Prostate gland (tissue), 2 donors: ENCODE data around the gene COMT. TPM values are rescaled to one million over a fixed set of nuclear protein-coding genes. Genes with fewer than 3 reads are reported as not detected.

Experiments
- DNase-seq: peaks from one replicate; pipeline ENCODE4 v3.0.0-alpha.2; 2019; ENCODE audit warnings: low spot score
- H3K27ac ChIP-seq, 2 donors: fragments of 200-600 bp; sonication (generic); 2 replicates each; pipeline ENCODE4 v1.5.1; 2017 to 2019
- H3K27me3 ChIP-seq: fragments of 200-600 bp; sonication (generic); replicated peaks from 2 replicates; pipeline ENCODE4 v1.5.1; 2019; ENCODE audit not compliant: insufficient read depth
- H3K36me3 ChIP-seq, 2 donors: fragments of 200-600 bp; sonication (generic); 1 replicate in 1 of 2; 2 replicates in 1 of 2; pipeline versions ENCODE4 v1.5.1 to v1.8.1; 2017 to 2019
- H3K4me1 ChIP-seq: fragments of 200-600 bp; sonication (generic); replicated peaks from 2 replicates; pipeline ENCODE4 v1.5.1; 2019
- H3K4me3 ChIP-seq, 2 donors: fragments of 200-600 bp; sonication (generic); 2 replicates each; pipeline ENCODE4 v1.5.1; 2017 to 2019
- H3K9me3 ChIP-seq: fragments of 200-600 bp; sonication (generic); 2 replicates; pipeline ENCODE4 v1.5.1; 2017
- POLR2A ChIP-seq: fragments of 450-650 bp; IDR thresholded peaks from one replicate; pipeline ENCODE4 v1.6.1; 2016; ENCODE audit warnings: antibody characterized with exemption, mild to moderate bottlenecking
- POLR2AphosphoS5 ChIP-seq: sonication (generic); formaldehyde crosslinking; IDR thresholded peaks from one replicate; pipeline ENCODE4 v1.6.1; 2017; ENCODE audit warnings: antibody characterized with exemption
- WGBS: methylation state at CpG from one replicate; pipeline ENCODE4 v1.1.5; 2018; 5-methylcytosine and 5-hydroxymethylcytosine counted together
- intact Hi-C: fragments of 100-400 bp; cut with DNase I; formaldehyde crosslinking; loops from one replicate; pipeline ENCODE4 v1.14.2; 2022
- total RNA-seq, 2 donors: library from RNA; depleted of rRNA; stranded (reverse); fragments of >200 nt; gene quantifications; one replicate each; pipeline ENCODE4 v1.1.0, GENCODE V29; 2016
- TF ChIP-seq, protein P1 (sequence below), 4 experiments: fragments of 200-600 bp in 2 of 4; fragments of 450-650 bp in 2 of 4; sonication (generic) in 2 of 4; IDR thresholded peaks; 1 replicate in 3 of 4; 2 replicates in 1 of 4; pipeline ENCODE4 v1.5.1; 2016 to 2019; ENCODE audit warnings: antibody characterized with exemption in 4 of 4, mild to moderate bottlenecking in 2 of 4, moderate library complexity in 2 of 4

The COMT gene
- total RNA-seq, 2 donors from 2014 or later, result 456 to 513 TPM

GRCh38 chr22:19898831-19899567, 42.6 kb upstream of the COMT start:
- Histone ChIP-seq H3K4me1 (peaks cover 5% of the 10 kb centered on the region), H3K4me3 (no peak overlapping the region), H3K27ac (no peak overlapping the region), H3K9me3 (no peaks in the 10 kb centered on the region), H3K27me3 (no peaks in the 10 kb centered on the region), H3K36me3 (no peaks in the 10 kb centered on the region)
- no peak for TF ChIP-seq POLR2A
- no peak for TF ChIP-seq POLR2AphosphoS5
- TF ChIP-seq, protein P1, sequence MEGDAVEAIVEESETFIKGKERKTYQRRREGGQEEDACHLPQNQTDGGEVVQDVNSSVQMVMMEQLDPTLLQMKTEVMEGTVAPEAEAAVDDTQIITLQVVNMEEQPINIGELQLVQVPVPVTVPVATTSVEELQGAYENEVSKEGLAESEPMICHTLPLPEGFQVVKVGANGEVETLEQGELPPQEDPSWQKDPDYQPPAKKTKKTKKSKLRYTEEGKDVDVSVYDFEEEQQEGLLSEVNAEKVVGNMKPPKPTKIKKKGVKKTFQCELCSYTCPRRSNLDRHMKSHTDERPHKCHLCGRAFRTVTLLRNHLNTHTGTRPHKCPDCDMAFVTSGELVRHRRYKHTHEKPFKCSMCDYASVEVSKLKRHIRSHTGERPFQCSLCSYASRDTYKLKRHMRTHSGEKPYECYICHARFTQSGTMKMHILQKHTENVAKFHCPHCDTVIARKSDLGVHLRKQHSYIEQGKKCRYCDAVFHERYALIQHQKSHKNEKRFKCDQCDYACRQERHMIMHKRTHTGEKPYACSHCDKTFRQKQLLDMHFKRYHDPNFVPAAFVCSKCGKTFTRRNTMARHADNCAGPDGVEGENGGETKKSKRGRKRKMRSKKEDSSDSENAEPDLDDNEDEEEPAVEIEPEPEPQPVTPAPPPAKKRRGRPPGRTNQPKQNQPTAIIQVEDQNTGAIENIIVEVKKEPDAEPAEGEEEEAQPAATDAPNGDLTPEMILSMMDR (IDR thresholded peaks at IDR 0.05), result no peak
- intact Hi-C loops, result no loop called here
- DNase-seq, result no peak
- 91% methylated on average over 15 of the region's 16 CpGs for WGBS

DNA sequence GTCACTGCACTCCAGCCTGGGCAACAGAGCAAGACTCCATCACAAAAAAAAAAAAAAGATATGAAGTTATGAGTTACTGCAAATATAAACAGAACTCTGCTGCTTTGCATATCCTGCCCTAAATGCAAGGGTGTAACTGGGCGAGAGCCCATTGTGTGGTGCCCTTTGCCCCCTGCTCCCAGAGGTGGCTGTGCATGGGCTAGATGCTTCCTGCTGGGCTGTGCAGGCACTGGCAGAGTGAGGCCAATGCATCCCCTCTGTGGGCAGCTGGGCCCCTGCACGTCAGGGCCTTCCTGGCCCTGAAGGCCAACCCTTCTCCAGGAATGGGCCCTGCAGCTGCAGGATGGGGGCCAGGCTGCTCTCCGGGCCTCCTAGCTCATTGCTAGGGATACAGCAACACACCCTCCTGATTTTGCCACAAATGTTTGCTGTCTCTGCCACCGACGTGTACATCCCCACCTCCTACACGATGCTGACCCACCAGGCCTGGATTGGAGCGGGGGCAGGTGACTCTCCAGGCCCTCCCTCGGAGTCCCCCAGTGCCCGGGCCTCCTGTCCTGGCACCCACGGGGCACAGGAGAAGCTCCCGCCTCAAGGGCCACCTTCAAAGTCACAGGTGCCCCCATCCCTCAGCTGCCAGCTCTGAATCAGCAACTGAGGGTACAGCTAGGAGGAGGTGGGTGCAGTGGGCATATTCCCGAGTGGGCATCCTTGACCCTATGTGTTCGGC, 40.7 kb upstream of the COMT start:
- no peaks in the 10 kb centered on the region for H3K36me3 ChIP-seq
- peaks cover 12% of the 10 kb centered on the region for H3K4me1 ChIP-seq
- no peak for TF ChIP-seq POLR2AphosphoS5
- no peak for TF ChIP-seq POLR2A
- TF ChIP-seq, protein P1 (IDR thresholded peaks at IDR 0.05), result no peak
- no peak overlapping the region for H3K4me3 ChIP-seq
- intact Hi-C loops, result no loop called here
- no peaks in the 10 kb centered on the region for H3K27me3 ChIP-seq
- no peak for DNase-seq
- H3K27ac ChIP-seq, result no peak overlapping the region
- no peaks in the 10 kb centered on the region for H3K9me3 ChIP-seq
- whole genome bisulfite sequencing, result 89% methylated on average over 13 of the region's 13 CpGs

DNA sequence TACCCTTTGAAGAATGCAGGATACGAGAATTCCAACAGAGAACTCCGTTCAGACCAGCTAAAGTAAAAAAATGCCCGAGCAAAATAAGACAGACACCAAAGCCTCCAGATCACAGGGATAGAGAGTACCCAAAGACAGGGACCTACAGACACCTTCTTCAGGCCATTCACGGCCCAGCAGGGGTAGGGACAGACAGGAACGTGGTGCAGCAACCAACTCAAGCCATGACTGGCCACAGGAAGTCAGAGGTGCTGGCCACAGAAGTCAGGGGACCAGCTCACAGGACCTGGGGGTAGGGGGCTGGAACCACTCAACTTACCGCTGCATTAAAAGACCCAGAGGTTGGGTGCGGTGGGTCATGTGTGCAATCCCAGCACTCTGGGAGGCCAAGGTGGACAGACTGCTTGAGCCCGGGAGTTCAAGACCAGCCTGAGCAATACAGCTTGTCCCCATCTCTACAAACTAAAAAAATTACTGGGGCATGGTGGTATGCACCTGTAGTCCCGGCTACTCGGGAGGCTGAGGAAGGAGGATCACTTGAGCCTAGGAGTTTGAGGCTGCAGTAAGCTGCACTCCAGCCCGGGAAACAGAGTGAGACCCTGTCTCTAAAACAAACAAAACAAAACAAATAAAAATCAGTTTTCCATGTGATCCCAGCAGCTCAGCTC, 39.9 kb upstream of the COMT start:
- TF ChIP-seq POLR2AphosphoS5, result no peak
- TF ChIP-seq POLR2A, result no peak
- TF ChIP-seq, protein P1 (IDR thresholded peaks at IDR 0.05), result no peak
- 83% methylated on average over 11 of the region's 11 CpGs for WGBS

GRCh38 chr22:19902245-19902715, 39.3 kb upstream of the COMT start:
- TF ChIP-seq POLR2AphosphoS5 (no peak), POLR2A (no peak)
- TF ChIP-seq, protein P1 (IDR thresholded peaks at IDR 0.05), result no peak
- intact Hi-C loops, result no loop called here
- WGBS, result 71% methylated on average over 7 of the region's 7 CpGs

More for the DNA sequence above, 39.9 kb upstream of the COMT start:
- Histone ChIP-seq H3K27me3 (no peaks in the 10 kb centered on the region), H3K4me3 (no peak overlapping the region), H3K4me1 (peaks cover 12% of the 10 kb centered on the region), H3K36me3 (no peaks in the 10 kb centered on the region), H3K9me3 (no peaks in the 10 kb centered on the region), H3K27ac (no peak overlapping the region)
- intact Hi-C loops, result no loop called here
- no peak for DNase-seq

More at GRCh38 chr22:19902245-19902715, 39.3 kb upstream of the COMT start:
- Histone ChIP-seq H3K4me1 (peaks cover 12% of the 10 kb centered on the region), H3K27ac (peak overlapping the region in 1 of 2 donors; percentile 13), H3K4me3 (no peak overlapping the region), H3K36me3 (no peaks in the 10 kb centered on the region), H3K27me3 (no peaks in the 10 kb centered on the region), H3K9me3 (no peaks in the 10 kb centered on the region)
- no peak for DNase-seq
